ENCODE measurements around the gene NDST1. TPM values are rescaled to one million over a fixed set of nuclear protein-coding genes. Genes with fewer than 3 reads are reported as not detected.

Gene NDST1
- total and polyA plus RNA-seq, 10 of the 15 experiments (the other 5 are each of a cell fraction or from before 2014, with no cell fraction given): 0.20 to 53.5 (median 12.9) TPM

- ChIA-PET POLR2A (no interaction called here), CTCF (interaction anchor here (1.0 to 5.8 kb wide), 3 partner anchors 35 to 62 kb away, joined by 3 to 83 read pairs (median 10); no protein-coding TSS in a partner anchor), SMC1A (ENCODE audit: uncharacterized antibody, unreplicated experiment) (no interaction called here), RAD21 (ENCODE audit: unreplicated experiment) (no interaction called here)
- Histone ChIP-seq H3K4me2 (ENCODE audit: control insufficient read depth, insufficient read depth) (no peak overlapping the region), H3K27ac (ENCODE audit: control insufficient read depth, insufficient read depth) (no peak overlapping the region), H2AFZ (ENCODE audit: control insufficient read depth, low read depth, low read length) (no peak overlapping the region), H3K4me1 (ENCODE audit: control insufficient read depth, insufficient read depth, low read length) (no peaks in the 10 kb centered on the region), H3K9ac (ENCODE audit: control insufficient read depth, insufficient read depth, low read length) (no peak overlapping the region), H4K20me1 (ENCODE audit: control insufficient read depth, insufficient read depth) (no peaks in the 10 kb centered on the region), H3K4me3 (no peak overlapping the region), H3K27me3 (replicated peaks in 1 of 2; ENCODE audit: control insufficient read depth in 2 of 2, insufficient read depth in 2 of 2, low read length in 1 of 2) (no peaks in the 10 kb centered on the region), H3K9me3 (replicated peaks; ENCODE audit: control insufficient read depth, insufficient read depth, low read length) (no peaks in the 10 kb centered on the region), H3K36me3 (ENCODE audit: control insufficient read depth in 2 of 2, insufficient read depth in 2 of 2, low read length in 1 of 2) (peaks cover 3 to 21% of the 10 kb centered on the region in 2 experiments; a peak in 3 of 4 replicates), H3K79me2 (ENCODE audit: control insufficient read depth, insufficient read depth, low read length) (peaks cover 3% of the 10 kb centered on the region; the same call in 1 of the 2 replicates)
- ATAC-seq: no peak
- DNase-seq (ENCODE audit: low read depth, low spot score): no peak
- no peak for FAIRE-seq
- in situ Hi-C loops (cut with MboI) (no loop called here), intact Hi-C loops (cut with micrococcal nuclease; ENCODE audit: unreplicated experiment) (loop anchor here (2.0 kb wide), 1 partner anchor 33 kb away; no protein-coding TSS in a partner anchor)
- no peak for TF ChIP-seq NFYB (IDR thresholded peaks at IDR 0.05; ENCODE audit: insufficient read depth, low read depth, low read length)
- WGBS (ENCODE audit: insufficient coverage, insufficient replicate concordance, low lambda C conversion rate, missing lambda C conversion rate): 80% methylated on average over 11 of the region's 11 CpGs
- no TSS peak for BruUV-seq (replicated peaks)
Measured at GRCh38 chr5:150521939-150522503, 14.1 kb downstream of the NDST1 start.

DNA sequence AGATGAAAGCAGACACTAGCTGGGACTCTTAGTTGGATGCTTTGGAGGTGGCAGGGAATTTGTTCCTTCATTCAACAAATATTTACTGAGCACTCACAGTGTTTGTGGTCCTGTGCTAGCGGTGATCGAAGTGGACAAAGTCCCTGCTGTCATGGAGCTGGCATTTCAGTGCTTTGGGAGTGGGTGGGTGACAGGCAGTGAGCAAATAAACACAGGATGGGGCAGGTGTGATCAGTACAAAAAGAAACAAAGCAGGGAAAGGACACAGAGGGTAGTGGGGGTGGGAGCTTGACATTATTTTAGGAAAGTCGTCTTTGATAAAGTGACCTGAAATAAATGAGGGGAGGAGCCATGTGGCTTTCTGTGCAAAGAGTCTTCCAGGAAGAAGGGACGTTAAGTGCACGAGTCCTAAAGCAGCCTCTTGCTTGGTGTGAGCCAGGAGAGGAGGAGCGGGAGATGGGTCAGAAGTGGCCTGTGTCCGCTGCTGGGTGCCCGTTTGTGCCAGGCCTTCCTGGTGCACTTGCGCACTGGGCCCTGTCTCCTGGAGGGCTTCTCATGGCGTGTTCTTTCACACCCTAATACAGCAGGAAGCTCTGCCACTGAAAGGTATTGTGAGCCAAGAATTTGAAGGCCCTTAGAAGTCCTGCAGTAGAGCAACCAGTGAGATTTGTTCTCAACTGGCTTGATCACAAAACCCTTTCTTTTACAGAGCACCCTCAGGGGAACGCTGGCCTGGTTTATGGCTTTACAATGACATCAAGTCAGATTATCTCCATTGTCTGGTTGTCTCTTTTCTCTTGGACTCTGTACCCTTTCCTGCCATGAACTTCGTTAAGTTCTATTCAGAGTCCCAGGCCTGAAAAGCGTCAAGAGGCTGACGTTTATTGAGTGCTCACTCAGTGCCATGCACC lies 14.8 kb downstream of the NDST1 start:
- H3K4me2 ChIP-seq (ENCODE audit: control insufficient read depth, insufficient read depth): no peak overlapping the region
- intact Hi-C loops (cut with micrococcal nuclease; ENCODE audit: unreplicated experiment): loop anchor here (1.0 to 2.0 kb wide), 2 partner anchors 34 to 63 kb away; no protein-coding TSS in a partner anchor
- FAIRE-seq (no peak), DNase-seq (ENCODE audit: low read depth, low spot score) (no peak), ATAC-seq (no peak)
- H3K9ac ChIP-seq (ENCODE audit: control insufficient read depth, insufficient read depth, low read length): no peak overlapping the region
- 86% methylated on average over 14 of the region's 14 CpGs for WGBS (ENCODE audit: insufficient coverage, insufficient replicate concordance, low lambda C conversion rate, missing lambda C conversion rate)
- TF ChIP-seq IKZF1 (conservative IDR thresholded peaks at IDR 0.05) (no peak), RUNX3 (IDR thresholded peaks at IDR 0.05; ENCODE audit: low read length) (no peak)
- in situ Hi-C loops (cut with MboI): no loop called here
- H2AFZ ChIP-seq (ENCODE audit: control insufficient read depth, low read depth, low read length): no peak overlapping the region
- H3K4me1 ChIP-seq (ENCODE audit: control insufficient read depth, insufficient read depth, low read length): no peaks in the 10 kb centered on the region
- CTCF ChIA-PET: interaction anchor here (1.0 to 5.8 kb wide), 5 partner anchors 34 to 63 kb away, joined by 3 to 83 read pairs (median 8); no protein-coding TSS in a partner anchor
- no peaks in the 10 kb centered on the region for H3K9me3 ChIP-seq (replicated peaks; ENCODE audit: control insufficient read depth, insufficient read depth, low read length)
- peaks cover 1% of the 10 kb centered on the region; the same call in 1 of the 2 replicates for H3K79me2 ChIP-seq (ENCODE audit: control insufficient read depth, insufficient read depth, low read length)
- RAD21 ChIA-PET (ENCODE audit: unreplicated experiment): interaction anchor here (1.8 to 1.9 kb wide), 2 partner anchors 32 to 62 kb away, joined by 5 read pairs; no protein-coding TSS in a partner anchor
- H3K36me3 ChIP-seq (ENCODE audit: control insufficient read depth in 2 of 2, insufficient read depth in 2 of 2, low read length in 1 of 2): peaks cover 5 to 25% of the 10 kb centered on the region in 2 experiments; a peak in 3 of 4 replicates
- no peaks in the 10 kb centered on the region for H3K27me3 ChIP-seq (replicated peaks in 1 of 2; ENCODE audit: control insufficient read depth in 2 of 2, insufficient read depth in 2 of 2, low read length in 1 of 2)
- H4K20me1 ChIP-seq (ENCODE audit: control insufficient read depth, insufficient read depth): no peaks in the 10 kb centered on the region
- SMC1A ChIA-PET (ENCODE audit: uncharacterized antibody, unreplicated experiment): interaction anchor here (0.6 to 2.8 kb wide), 2 partner anchors 33 to 166 kb away, joined by 3 to 13 read pairs; no protein-coding TSS in a partner anchor
- H3K4me3 ChIP-seq: no peak overlapping the region
- POLR2A ChIA-PET: no interaction called here
- TSS peak; percentile 48 for BruUV-seq (replicated peaks)
- H3K27ac ChIP-seq (ENCODE audit: control insufficient read depth, insufficient read depth): no peak overlapping the region

All from GM12878 (cell line).